ENCODE results near the gene SCYGR4.
"Not testable (repeated sequence)": the region's sequence is repeated elsewhere in the genome, so short reads cannot be mapped to it uniquely, and the experiment has no call there.

SCYGR4 gene

GRCh38 chr2:227614740-227615139, 2.6 kb upstream of the SCYGR4 start, which contains the start of gene SCYGR3:
TSS of gene SCYGR3 (minus strand) at chr2:227614840. CDS start at chr2:227614840, 0 bp downstream.
- no peak for DNase-seq

- DNase-seq, result no peak
Observed at GRCh38 chr2:227615181-227615580, 2.1 kb upstream of the SCYGR4 start.

GRCh38 chr2:227615906-227616305, 1.4 kb upstream of the SCYGR4 start:
- DNase-seq, result no peak

GRCh38 chr2:227616631-227617030, 667 bp upstream of the SCYGR4 start:
- no peak for DNase-seq

GRCh38 chr2:227623226-227623625, 5.9 kb downstream of the SCYGR4 start:
- DNase-seq, result no peak

GRCh38 chr2:227625420-227625819, 8.1 kb downstream of the SCYGR4 start:
- no peak for DNase-seq

- no peak for DNase-seq
Observed at GRCh38 chr2:227626580-227627151, 9.4 kb downstream of the SCYGR4 start.

GRCh38 chr2:227627769-227628168, 10.5 kb downstream of the SCYGR4 start:
- DNase-seq, result no peak

- DNase-seq, result no peak
Observed at GRCh38 chr2:227629435-227629834, 12.1 kb downstream of the SCYGR4 start.

GRCh38 chr2:227630322-227630721, 13.0 kb downstream of the SCYGR4 start:
- no peak for DNase-seq

- DNase-seq, result no peak
Observed at GRCh38 chr2:227632827-227633226, 15.5 kb downstream of the SCYGR4 start.

- DNase-seq, result no peak
Observed at GRCh38 chr2:227634201-227634600, 16.9 kb downstream of the SCYGR4 start.

- no peak for DNase-seq
Observed at GRCh38 chr2:227642656-227643055, 25.4 kb downstream of the SCYGR4 start.

GRCh38 chr2:227643990-227644551, 26.8 kb downstream of the SCYGR4 start:
- DNase-seq, result no peak

- DNase-seq, result no peak
Observed at GRCh38 chr2:227653419-227653818, 36.1 kb downstream of the SCYGR4 start.

- DNase-seq, result no peak
Observed at GRCh38 chr2:227654426-227654825, 37.1 kb downstream of the SCYGR4 start.

GRCh38 chr2:227655454-227655853, 38.2 kb downstream of the SCYGR4 start:
- DNase-seq, result no peak

GRCh38 chr2:227657199-227657845, 40.0 kb downstream of the SCYGR4 start:
- no peak for DNase-seq

- no peak for DNase-seq
Observed at GRCh38 chr2:227661025-227661649, 43.8 kb downstream of the SCYGR4 start.

GRCh38 chr2:227661827-227662226, 44.5 kb downstream of the SCYGR4 start:
- no peak for DNase-seq

- DNase-seq, result no peak
Observed at GRCh38 chr2:227665189-227665940, 48.1 kb downstream of the SCYGR4 start.

GRCh38 chr2:227666631-227667170, 49.4 kb downstream of the SCYGR4 start, which contains the start of gene SCYGR5:
TSS of gene SCYGR5 (plus strand) at chr2:227666804. CDS start at chr2:227666804, 0 bp downstream.
- DNase-seq, result not testable (repeated sequence)
